OCI-LY3 (cell line): ENCODE data around the gene HAUS6.

Source experiments
- EZH2phosphoT487 ChIP-seq: fragments of 200-600 bp; shearing (Covaris generic); IDR thresholded peaks from 2 replicates; pipeline ENCODE4 v1.6.1; 2018; ENCODE audit warnings: antibody characterized with exemption, mixed run types, low read depth
- TF ChIP-seq, protein P1 (sequence below): fragments of 200-600, 300-600 bp; sonication (generic); IDR thresholded peaks from 2 replicates; pipeline ENCODE4 v1.5.1; 2014; ENCODE audit warnings: antibody characterized with exemption, low read length, low read depth

DNA sequence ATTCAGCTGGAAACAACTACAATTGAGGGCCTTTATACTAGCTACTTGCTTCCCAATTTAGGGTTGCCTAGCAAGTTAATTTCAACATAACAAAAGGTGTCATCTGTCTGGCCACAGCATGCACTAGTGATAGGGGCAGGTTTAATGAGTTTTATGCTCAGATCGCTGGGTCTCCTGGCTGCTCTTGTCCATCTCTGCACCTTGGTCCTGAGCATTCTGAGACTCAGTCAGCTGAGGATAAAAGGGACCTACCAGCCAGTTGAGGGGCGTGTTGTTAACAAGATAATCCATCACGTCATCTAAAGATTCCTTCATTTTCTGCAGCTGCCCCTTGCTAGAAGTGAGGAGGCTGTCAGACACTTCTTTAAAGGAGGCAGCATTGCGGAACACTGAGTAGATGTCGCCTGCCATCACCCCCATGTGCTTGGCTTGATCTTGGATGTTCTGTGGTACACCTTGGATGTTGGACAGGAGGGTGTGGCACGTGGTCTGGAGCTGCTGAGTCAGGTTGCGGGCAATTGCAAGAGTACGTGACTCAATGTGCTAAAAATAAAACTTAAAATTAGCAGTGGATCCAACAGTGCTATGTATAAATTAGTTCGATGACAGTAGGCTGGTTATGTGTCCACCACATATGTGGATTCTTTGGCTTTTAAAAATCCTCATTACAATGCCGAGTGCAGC is 13.5 kb upstream of the HAUS6 start:
- TF ChIP-seq, protein P1, sequence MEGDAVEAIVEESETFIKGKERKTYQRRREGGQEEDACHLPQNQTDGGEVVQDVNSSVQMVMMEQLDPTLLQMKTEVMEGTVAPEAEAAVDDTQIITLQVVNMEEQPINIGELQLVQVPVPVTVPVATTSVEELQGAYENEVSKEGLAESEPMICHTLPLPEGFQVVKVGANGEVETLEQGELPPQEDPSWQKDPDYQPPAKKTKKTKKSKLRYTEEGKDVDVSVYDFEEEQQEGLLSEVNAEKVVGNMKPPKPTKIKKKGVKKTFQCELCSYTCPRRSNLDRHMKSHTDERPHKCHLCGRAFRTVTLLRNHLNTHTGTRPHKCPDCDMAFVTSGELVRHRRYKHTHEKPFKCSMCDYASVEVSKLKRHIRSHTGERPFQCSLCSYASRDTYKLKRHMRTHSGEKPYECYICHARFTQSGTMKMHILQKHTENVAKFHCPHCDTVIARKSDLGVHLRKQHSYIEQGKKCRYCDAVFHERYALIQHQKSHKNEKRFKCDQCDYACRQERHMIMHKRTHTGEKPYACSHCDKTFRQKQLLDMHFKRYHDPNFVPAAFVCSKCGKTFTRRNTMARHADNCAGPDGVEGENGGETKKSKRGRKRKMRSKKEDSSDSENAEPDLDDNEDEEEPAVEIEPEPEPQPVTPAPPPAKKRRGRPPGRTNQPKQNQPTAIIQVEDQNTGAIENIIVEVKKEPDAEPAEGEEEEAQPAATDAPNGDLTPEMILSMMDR: no peak
- no peak for TF ChIP-seq EZH2phosphoT487
